Activated CD4-positive, CD25-positive, alpha-beta regulatory T cell treated with anti-CD3 and anti-CD28 coated beads, Interleukin-2, amount 50 U/mL, for 24 hours (primary cell): ENCODE results near the gene CTBP2.

Experiments used
- ATAC-seq, 2 donors: fragments of 150-1000 bp; cut with Tn5 transposase; one replicate each; pipeline ENCODE4 v1.10.0; 2021; ENCODE audit warnings: mild to moderate bottlenecking in 1 of 2, moderate library complexity in 1 of 2

Gene CTBP2

DNA sequence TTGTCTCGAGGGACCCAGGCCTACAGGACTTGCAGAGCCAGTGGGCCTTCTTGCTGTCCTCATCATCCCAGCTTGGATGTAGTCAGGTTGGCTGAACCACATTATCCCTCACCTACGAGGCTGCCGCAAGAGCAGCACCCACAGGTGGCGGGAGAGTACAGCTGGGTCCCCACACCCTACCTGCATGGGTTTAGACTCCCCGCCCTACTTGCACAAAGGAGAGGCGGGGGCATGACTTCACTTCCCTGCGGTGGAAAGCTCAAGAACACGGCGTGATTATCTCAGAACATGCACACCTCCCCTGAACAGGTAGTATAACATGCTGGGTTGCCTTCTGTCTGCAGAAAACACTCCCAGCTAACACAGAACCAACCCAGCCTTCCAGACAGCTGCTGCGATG is 57.5 kb downstream of the CTBP2 start:
- ATAC-seq, result no peak

- ATAC-seq, result no peak
Observed at GRCh38 chr10:125102246-125102645, 58.1 kb downstream of the CTBP2 start.

DNA sequence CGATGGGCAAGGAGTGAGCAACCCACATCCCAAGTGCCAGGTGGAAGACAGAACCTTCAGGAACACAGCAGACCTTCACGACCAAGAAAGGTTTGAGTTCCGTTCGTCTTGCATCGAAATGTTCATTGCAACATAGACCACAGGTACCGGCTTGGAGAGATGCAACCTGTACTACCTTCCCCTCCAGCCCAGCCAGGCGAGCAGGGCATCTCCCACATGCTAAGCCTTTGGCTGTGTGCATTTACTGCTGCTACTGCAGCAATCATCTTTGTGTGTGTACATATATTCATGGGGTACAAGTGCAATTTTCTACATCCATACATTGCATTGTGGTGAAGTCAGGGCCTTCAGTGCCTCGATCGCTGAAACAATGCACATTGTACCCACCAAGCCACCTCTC is 58.8 kb downstream of the CTBP2 start:
- ATAC-seq, result no peak

DNA sequence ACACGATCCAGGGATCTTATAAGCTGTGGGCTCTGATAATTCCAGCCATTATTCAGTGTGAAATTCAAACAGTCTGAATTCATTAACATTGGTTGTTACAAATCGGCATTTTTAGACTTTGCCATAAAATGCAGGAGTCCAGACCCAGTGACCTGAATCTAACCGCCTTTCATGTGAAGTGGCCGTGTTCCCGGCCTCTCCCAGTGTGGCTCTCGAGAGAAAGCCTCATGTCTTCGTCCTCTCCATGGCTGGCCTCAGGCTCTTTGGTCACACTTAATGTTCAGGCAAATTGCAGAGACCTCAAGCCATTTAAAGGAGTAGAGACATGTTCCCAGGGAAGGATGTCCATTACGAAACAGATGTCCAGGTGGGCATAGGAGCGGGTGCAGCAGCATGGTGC is 59.3 kb downstream of the CTBP2 start:
- ATAC-seq, result no peak

- no peak for ATAC-seq
Observed at GRCh38 chr10:125097409-125098070, 62.8 kb downstream of the CTBP2 start.

DNA sequence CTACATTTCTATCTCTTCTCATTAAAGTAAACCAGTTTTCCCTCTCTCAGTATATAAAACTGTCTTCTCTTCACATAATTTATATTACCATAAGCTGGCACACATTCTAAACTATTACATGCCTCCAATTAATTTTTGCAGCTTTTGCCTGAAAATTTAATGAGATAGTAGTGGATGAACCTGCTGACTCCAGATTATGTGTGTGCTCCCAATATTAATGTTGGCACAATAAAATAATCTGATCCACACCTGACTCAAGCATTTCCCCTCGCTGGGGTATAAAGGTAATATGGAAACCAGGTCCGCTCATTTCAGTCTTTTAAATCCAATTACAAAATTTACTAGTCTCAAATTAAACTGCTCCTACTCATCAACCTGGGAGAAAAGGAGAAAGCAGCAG is 63.4 kb downstream of the CTBP2 start:
- ATAC-seq, result no peak

DNA sequence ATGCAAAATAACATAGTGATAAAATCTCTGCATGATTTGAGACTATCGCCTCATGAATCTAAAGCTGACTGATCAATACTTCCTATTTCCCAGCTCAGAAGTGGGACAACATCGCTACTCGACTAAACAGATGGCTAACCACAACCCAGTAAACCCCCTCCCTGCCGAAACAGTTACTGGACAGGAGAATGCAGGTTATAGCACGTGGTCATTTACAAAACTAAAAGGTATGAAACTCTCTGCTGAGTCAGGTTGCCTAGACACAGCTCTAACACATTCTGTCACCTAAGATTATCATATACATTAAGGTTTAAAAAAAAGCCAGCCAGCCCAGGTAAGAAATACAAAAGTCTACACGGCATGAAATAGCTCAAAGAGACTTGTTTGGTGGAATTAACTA is 64.0 kb downstream of the CTBP2 start:
- no peak for ATAC-seq

- ATAC-seq, result no peak
Observed at GRCh38 chr10:125095776-125096175, 64.6 kb downstream of the CTBP2 start.

GRCh38 chr10:125095228-125095627 is 65.1 kb downstream of the CTBP2 start:
- no peak for ATAC-seq

- ATAC-seq, result no peak
Observed at GRCh38 chr10:125094806-125095205, 65.6 kb downstream of the CTBP2 start.

DNA sequence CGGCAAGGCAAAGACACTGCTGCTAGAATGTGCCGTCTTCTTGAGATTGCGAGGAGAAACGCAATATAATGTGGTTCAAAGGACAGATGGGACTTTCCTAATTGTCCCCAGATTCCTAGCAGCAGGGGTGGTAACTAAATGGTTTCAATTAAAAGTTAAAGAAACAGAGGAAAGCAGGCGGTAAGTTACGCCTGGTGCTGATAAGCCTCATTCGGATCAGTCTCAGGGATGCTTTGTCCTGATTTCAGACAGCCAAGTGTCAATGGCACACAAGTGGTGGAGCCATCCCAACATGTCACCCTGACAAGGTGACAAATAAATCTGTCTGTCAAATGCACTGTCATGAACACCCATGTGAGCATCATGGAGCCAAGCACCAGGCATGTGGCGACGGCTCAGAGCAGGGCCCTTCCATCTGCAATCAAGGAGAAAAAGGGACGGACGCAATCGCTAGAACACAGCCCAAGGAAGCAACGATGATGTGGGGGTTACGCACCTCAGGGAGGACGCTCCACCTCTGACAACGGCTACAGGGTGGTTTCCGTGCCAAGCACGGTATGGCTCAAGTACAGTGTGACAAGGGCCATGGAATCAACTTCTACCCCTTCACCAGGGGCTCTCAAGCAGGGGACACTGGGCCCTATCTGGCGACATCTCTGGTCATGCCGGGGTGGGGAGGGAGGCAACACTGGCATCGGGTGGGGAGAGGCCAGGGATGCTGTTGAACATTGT is 66.2 kb downstream of the CTBP2 start:
- ATAC-seq, result no peak

- no peak for ATAC-seq
Observed at GRCh38 chr10:125093199-125093973, 67.0 kb downstream of the CTBP2 start.

DNA sequence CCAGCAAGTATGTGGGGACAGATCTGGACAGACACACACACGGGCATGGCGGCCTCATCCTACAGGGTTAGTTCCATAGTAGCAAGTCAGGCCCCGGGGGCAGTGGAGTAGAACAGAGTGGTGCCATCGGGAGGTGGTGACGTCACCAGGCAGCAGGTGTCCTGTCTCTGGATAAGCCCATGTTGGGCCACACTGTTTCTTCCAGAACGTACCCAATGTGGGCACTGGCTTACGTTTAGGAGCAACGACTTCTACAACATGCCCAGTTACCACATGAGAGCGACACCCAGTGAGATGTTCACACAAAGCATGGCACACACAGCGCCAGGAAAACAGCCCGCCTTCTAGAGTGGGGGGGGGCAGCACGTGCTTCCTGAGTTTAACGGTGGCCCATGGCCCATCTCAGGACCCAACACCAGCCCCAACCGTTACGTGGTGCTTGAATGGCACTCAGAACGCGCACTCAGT is 67.8 kb downstream of the CTBP2 start:
- no peak for ATAC-seq

DNA sequence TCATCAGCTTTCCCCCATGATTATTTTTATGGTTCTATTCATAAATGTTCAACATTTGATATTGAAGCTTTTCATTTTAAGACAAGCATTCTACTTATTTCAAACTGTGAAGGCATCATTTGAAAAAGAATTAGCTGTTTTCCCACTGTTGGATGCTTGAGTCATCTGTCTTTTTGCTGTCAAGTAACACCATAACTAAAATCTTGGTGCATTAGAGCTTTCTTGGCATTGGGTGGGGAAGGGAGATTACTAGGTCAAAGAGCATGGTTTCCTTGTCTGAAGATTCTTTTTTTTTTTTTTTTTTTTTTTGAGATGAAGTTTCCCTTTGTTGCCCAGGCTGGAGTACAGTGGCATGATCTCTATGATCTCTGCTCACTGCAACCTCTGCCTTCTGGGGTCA is 68.5 kb downstream of the CTBP2 start:
- no peak for ATAC-seq

DNA sequence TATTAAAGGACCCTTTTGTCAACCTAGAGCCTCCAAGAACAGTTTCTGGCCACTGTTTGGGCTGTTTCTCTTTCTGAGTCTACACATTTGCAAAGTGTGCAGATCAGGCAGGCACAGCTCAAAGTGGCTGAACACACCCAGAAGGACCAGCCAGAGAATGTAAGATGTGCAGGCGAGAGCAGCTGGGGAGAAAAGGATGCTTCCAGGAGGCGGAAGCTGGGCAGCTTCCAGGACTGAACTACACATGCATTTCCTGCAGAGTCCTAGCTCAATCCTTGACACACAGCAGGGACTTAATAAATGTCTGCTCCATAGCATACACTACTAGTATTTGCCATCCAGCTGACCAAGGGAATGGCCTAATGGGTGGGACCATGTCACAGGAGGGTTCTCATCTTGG is 70.9 kb downstream of the CTBP2 start:
- ATAC-seq, result no peak

DNA sequence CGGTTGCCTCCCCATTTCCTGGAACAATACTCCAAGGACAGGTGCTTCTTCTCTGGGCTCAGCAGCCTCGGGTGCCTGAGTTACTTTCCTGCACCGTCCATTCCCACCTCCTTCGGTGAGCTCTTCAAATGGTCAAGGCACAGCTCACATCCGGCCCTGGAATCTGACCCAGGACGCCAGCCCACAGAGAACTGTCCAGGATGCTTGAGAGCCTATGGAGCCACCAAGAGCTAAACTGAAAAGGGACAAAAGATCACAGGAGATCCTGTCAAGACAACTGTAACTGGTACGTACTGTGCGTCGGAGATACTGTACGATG is 72.5 kb downstream of the CTBP2 start:
- no peak for ATAC-seq

DNA sequence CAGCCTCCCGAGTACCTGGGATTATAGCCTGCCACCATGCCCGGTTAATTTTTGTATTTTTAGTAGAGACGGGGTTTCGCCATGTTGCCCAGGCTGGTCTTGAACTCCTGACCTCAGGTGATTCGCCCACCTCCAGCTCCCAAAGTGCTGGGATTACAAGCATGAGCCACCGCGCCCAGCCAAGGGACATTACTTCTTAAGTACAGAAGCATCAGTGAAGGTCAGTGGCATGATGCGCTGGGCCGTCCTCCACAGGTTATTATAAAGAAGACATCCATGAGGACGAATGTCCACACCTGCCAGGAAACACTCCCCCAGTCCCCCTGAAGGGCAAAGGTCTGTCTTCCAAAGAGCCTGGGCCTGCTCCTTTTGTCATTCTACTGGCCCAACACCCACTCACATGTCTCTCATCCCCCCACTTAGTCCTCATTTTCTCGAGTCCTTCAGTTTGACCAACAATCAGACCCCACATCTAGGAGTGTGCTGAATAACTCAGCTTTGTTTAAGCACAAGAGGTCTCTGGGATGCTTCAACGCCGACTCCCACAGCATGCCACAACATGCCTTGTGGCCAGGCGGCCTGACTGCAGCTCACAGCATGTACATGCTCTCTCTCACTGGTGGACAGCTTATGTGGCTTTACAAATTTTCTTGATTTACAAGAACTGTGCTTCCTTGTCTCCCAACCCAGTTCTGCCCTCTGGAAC is 73.0 kb downstream of the CTBP2 start:
- no peak for ATAC-seq

DNA sequence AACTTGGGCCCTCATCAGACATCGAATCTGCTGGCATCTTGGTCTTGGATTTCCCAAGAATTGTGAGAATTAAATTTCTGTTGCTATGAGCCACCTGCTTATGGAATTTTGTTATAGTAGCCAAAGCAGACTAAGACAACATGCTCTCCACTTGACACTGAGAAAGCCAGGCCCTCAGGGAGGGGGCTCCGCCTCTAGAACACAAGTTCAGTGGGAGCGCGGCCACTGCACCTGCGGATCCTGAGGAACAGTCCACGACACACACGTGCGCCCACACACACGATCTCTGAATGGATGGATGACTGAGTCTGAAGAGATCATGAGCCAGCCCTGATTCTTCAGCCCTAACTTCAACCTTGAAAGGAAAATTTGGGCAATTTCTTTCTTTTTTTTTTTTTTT is 73.7 kb downstream of the CTBP2 start:
- ATAC-seq, result no peak

- ATAC-seq, result no peak
Observed at GRCh38 chr10:125085258-125086054, 74.9 kb downstream of the CTBP2 start.

DNA sequence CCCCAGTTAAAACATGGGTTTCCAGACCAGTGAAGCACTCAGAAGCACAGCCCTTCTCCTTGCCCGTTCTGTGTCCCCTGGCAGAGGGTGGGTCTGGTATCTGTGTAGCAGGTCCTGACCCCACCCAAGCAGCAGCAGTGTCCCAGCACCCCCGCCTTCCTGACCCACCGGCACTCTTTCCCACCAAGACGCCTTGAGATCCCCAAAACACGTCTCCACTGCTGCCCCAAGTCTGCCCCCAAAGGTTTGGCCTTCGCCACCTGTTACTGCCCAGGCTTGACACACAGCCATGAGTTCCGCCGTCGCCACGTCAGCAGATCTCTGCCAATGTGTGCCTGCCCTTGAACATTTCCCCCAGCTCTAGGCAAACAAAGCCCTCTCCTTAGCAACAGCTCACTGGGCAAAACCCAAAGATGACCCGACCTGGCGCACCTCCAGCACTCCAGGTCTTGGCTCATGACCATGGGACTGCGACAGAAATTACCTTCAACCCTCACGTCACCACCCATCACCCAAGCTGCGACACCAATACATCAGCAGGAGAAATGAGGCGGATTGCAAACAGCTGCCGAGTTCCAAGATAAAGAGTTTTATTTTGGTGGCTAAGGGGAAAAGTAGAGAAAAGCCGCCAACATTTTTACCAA is 75.6 kb downstream of the CTBP2 start:
- no peak for ATAC-seq

DNA sequence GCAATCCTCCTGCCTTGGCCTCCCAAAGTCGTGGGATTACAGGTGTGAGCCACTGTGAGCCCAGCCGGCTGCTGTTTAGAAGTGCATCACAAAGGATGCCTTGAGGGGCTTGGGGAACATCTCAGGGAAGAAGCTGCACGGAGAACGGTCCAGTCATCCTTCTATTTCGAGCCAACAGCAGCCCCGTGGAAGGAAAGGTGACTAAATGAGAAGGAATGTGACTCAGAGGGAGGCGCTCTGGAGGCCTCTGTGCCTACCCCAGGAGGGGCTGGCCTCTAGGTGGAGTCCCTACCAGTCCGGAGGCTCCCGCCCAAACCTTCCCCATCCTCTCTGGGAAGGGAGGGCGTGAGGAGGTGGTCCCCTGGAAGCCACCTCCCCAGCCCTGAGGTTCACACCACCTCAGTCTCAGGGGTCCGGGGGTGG is 76.2 kb downstream of the CTBP2 start:
- no peak for ATAC-seq

- ATAC-seq, result no peak
Observed at GRCh38 chr10:125083576-125083920, 76.8 kb downstream of the CTBP2 start.
